OCI-LY7 (cell line): Measurements from ENCODE around the gene DNAH14. TPM values are rescaled to one million over a fixed set of nuclear protein-coding genes. Genes with fewer than 3 reads are reported as not detected.

Source experiments
- BruUV-seq: library from RNA; stranded (reverse); fragments of 400-500 nt; replicated peaks from 2 replicates; lab custom pipeline; 2021; lab: Mats Ljungman, UMichigan
- CTCF ChIA-PET: fragments of 300-600 bp; sonication (Branson Sonifier 250); formaldehyde crosslinking; loops from one replicate; lab custom pipeline; 2022; ENCODE audit warnings: antibody characterized with exemption; ENCODE audit not compliant: unreplicated experiment; lab: Charles Lee
- POLR2A ChIA-PET: fragments of 300-600 bp; sonication (Branson Sonifier 250); formaldehyde crosslinking; loops from one replicate; lab custom pipeline; 2022; ENCODE audit warnings: antibody characterized with exemption; lab: Charles Lee
- DNase-seq: peaks from one replicate; pipeline ENCODE4 v3.0.0-alpha.2; 2015; ENCODE audit warnings: low spot score
- H2AFZ ChIP-seq: fragments of 200-600 bp; sonication (generic), shearing (Covaris generic); 2 replicates; pipeline ENCODE4 v1.6.1; 2014; ENCODE audit warnings: mild to moderate bottlenecking, antibody characterized with exemption, low read length, moderate library complexity
- H3K27ac ChIP-seq: fragments of 200-600 bp; sonication (generic); 2 replicates; pipeline ENCODE4 v1.5.1; 2014; ENCODE audit warnings: mixed run types, low read depth, mild to moderate bottlenecking, moderate library complexity, low read length, inconsistent platforms; ENCODE audit not compliant: poor library complexity, severe bottlenecking
- H3K36me3 ChIP-seq: fragments of 200-600 bp; sonication (generic); 2 replicates; pipeline ENCODE4 v1.6.1; 2014; ENCODE audit warnings: mild to moderate bottlenecking, antibody characterized with exemption, low read length, moderate library complexity, mixed read lengths; ENCODE audit not compliant: insufficient read depth
- H3K4me1 ChIP-seq: fragments of 200-600 bp; sonication (generic); 2 replicates; pipeline ENCODE4 v1.5.1; 2014; ENCODE audit warnings: mild to moderate bottlenecking, low read length; ENCODE audit not compliant: insufficient read depth, poor library complexity, severe bottlenecking
- H3K4me2 ChIP-seq: fragments of 200-600 bp; sonication (generic); 2 replicates; pipeline ENCODE4 v1.6.1; 2014; ENCODE audit warnings: mild to moderate bottlenecking, low read length
- H3K4me3 ChIP-seq: fragments of 200-600 bp; sonication (generic); 2 replicates; pipeline ENCODE4 v1.5.1; 2014; ENCODE audit warnings: mild to moderate bottlenecking, low read depth, low read length; ENCODE audit not compliant: poor library complexity, severe bottlenecking
- H3K79me2 ChIP-seq: fragments of 200-600 bp; sonication (generic); 2 replicates; pipeline ENCODE4 v1.6.1; 2016; ENCODE audit warnings: low read depth, mild to moderate bottlenecking, low read length, moderate library complexity, mixed read lengths; ENCODE audit not compliant: insufficient read depth
- H3K9me2 ChIP-seq: fragments of 200-600 bp; sonication (generic); 2 replicates; pipeline ENCODE4 v1.6.1; 2016; ENCODE audit warnings: mild to moderate bottlenecking, low read length, mixed read lengths; ENCODE audit not compliant: insufficient read depth
- H3K9me3 ChIP-seq: fragments of 200-600 bp; sonication (generic); 2 replicates; pipeline ENCODE4 v1.6.1; 2014; ENCODE audit warnings: mild to moderate bottlenecking, mixed run types, low read length, mixed read lengths
- H4K20me1 ChIP-seq: fragments of 200-600 bp; sonication (generic); 2 replicates; pipeline ENCODE4 v1.6.1; 2014; ENCODE audit warnings: mild to moderate bottlenecking, antibody characterized with exemption, low read length, moderate library complexity, mixed read lengths; ENCODE audit not compliant: insufficient read depth
- CTCF ChIP-seq: fragments of 200-600 bp; sonication (generic); conservative IDR thresholded peaks from 2 replicates; pipeline ENCODE4 v1.5.1; 2014; ENCODE audit warnings: mild to moderate bottlenecking, antibody characterized with exemption, low read length, moderate library complexity, mixed read lengths
- EZH2phosphoT487 ChIP-seq: fragments of 200-600 bp; sonication (generic); IDR thresholded peaks from 2 replicates; pipeline ENCODE4 v1.6.1; 2018; ENCODE audit warnings: low read depth, borderline replicate concordance, mild to moderate bottlenecking, mixed run types, antibody characterized with exemption, low read length, moderate library complexity, mixed read lengths
- intact Hi-C: fragments of 100-400 bp; cut with micrococcal nuclease; formaldehyde crosslinking; loops from one replicate; pipeline ENCODE4 v1.10.0; 2022; ENCODE audit not compliant: unreplicated experiment
- total RNA-seq, 2 experiments: library from RNA; depleted of rRNA in 1 of 2; stranded (reverse); fragments of >200 nt in 1 of 2; shearing (Covaris generic) in 1 of 2; gene quantifications; 2 replicates each; pipeline ENCODE4 v1.2.3, GENCODE V29; 2014 to 2022

DNAH14 gene
- total RNA-seq, 2 experiments from 2014 or later = not detected

- H3K36me3 ChIP-seq = peaks cover 19% of the 10 kb centered on the region
- no peaks in the 10 kb centered on the region for H3K9me2 ChIP-seq
- no peak for TF ChIP-seq EZH2phosphoT487
- no peak for TF ChIP-seq CTCF
- H2AFZ ChIP-seq = no peak overlapping the region
- peaks cover 32% of the 10 kb centered on the region for H3K4me1 ChIP-seq
- intact Hi-C loops = no loop called here
- no peak overlapping the region for H3K4me2 ChIP-seq
- DNase-seq = no peak
- ChIA-PET CTCF (interaction anchor here (2.1 kb wide), 1 partner anchor 11 kb away, joined by 6 read pairs; no protein-coding TSS in a partner anchor), POLR2A (interaction anchor here (0.6 to 12.2 kb wide), 4 partner anchors 12 to 1185 kb away, joined by 3 to 242 read pairs (median 21); no protein-coding TSS in a partner anchor)
- BruUV-seq = no TSS peak
- no peak overlapping the region for H3K4me3 ChIP-seq
- H3K9me3 ChIP-seq = peaks cover 6% of the 10 kb centered on the region; the same call in 1 of the 2 replicates
- H3K27ac ChIP-seq = no peak overlapping the region
- peaks cover 12% of the 10 kb centered on the region for H4K20me1 ChIP-seq
- H3K79me2 ChIP-seq = peaks cover 25% of the 10 kb centered on the region
Measured at GRCh38 chr1:225430301-225430700, 500.8 kb downstream of the DNAH14 start.

GRCh38 chr1:225431081-225431863, 501.8 kb downstream of the DNAH14 start:
- Histone ChIP-seq H3K27ac (no peak overlapping the region), H3K9me2 (no peaks in the 10 kb centered on the region), H3K4me1 (peaks cover 37% of the 10 kb centered on the region), H3K4me2 (no peak overlapping the region), H4K20me1 (peaks cover 2% of the 10 kb centered on the region), H3K9me3 (peaks cover 6% of the 10 kb centered on the region; the same call in 1 of the 2 replicates), H3K79me2 (peaks cover 15% of the 10 kb centered on the region), H2AFZ (no peak overlapping the region), H3K4me3 (no peak overlapping the region), H3K36me3 (peaks cover 12% of the 10 kb centered on the region)
- POLR2A ChIA-PET = interaction anchor here (0.6 to 12.2 kb wide), 5 partner anchors 11 to 1186 kb away, joined by 3 to 242 read pairs (median 9); no protein-coding TSS in a partner anchor
- BruUV-seq = no TSS peak
- intact Hi-C loops = no loop called here
- CTCF ChIA-PET = no interaction called here
- DNase-seq = no peak
- no peak for TF ChIP-seq EZH2phosphoT487
- no peak for TF ChIP-seq CTCF
